PC-3 (cell line): ENCODE results near the gene ZFHX3. TPM values are rescaled to one million over a fixed set of nuclear protein-coding genes. Genes with fewer than 3 reads are reported as not detected.
A peak's percentile ranks its signal among the peaks of the same experiment; 100 is the strongest.

Experiments used
- ATAC-seq: fragments of 200-7000 bp; cut with Tn5 transposase; 2 replicates; pipeline ENCODE4 v1.9.1; 2020; ENCODE audit warnings: mild to moderate bottlenecking, moderate library complexity
- BruUV-seq: library from RNA; stranded (reverse); fragments of 400-500 nt; replicated peaks from 2 replicates; lab custom pipeline; 2021; lab: Mats Ljungman, UMichigan
- CTCF ChIA-PET: fragments of 300-600 bp; sonication (Branson Sonifier 250); formaldehyde crosslinking; loops from one replicate; lab custom pipeline; 2022; ENCODE audit warnings: antibody characterized with exemption; lab: Charles Lee
- POLR2A ChIA-PET: fragments of 300-600 bp; sonication (Branson Sonifier 250); formaldehyde crosslinking; loops from one replicate; lab custom pipeline; 2022; ENCODE audit warnings: antibody characterized with exemption; ENCODE audit not compliant: unreplicated experiment; lab: Charles Lee
- DNase-seq: peaks from one replicate; pipeline ENCODE4 v3.0.0-alpha.2; 2015
- H2AFZ ChIP-seq: fragments of 300-600 bp; sonication (generic); 2 replicates; pipeline ENCODE4 v1.6.0; 2016; ENCODE audit warnings: antibody characterized with exemption, low read length
- H3F3A ChIP-seq: fragments of 300-600 bp; sonication (generic); one replicate; pipeline ENCODE4 v1.6.0; 2017; ENCODE audit warnings: antibody characterized with exemption, low read length, control low read depth, mild to moderate bottlenecking; ENCODE audit not compliant: unreplicated experiment
- H3K27ac ChIP-seq: fragments of 300-600 bp; sonication (generic); 2 replicates; pipeline ENCODE4 v1.5.1; 2016; ENCODE audit warnings: mild to moderate bottlenecking, low read length
- H3K27me3 ChIP-seq: fragments of 300-600 bp; sonication (generic); 2 replicates; pipeline ENCODE4 v1.6.1; 2016; ENCODE audit warnings: low read length, mixed read lengths
- H3K36me3 ChIP-seq: fragments of 300-600 bp; sonication (generic); 2 replicates; pipeline ENCODE4 v1.6.1; 2016; ENCODE audit warnings: low read depth, mixed run types, low read length, mixed read lengths
- H3K4me1 ChIP-seq: fragments of 300-600 bp; sonication (generic); 2 replicates; pipeline ENCODE4 v1.5.1; 2016; ENCODE audit warnings: low read length; ENCODE audit not compliant: insufficient read depth
- H3K4me2 ChIP-seq: fragments of 300-600 bp; sonication (generic); 2 replicates; pipeline ENCODE4 v1.6.0; 2016; ENCODE audit warnings: low read length
- H3K4me3 ChIP-seq: fragments of 300-600 bp; sonication (generic); 2 replicates; pipeline ENCODE4 v1.5.1; 2016; ENCODE audit warnings: mild to moderate bottlenecking, low read length, mixed read lengths
- H3K79me2 ChIP-seq: fragments of 300-600 bp; sonication (generic); 2 replicates; pipeline ENCODE4 v1.6.1; 2017; ENCODE audit warnings: low read length, mixed read lengths
- H3K9ac ChIP-seq: fragments of 300-600 bp; sonication (generic); 2 replicates; pipeline ENCODE4 v1.6.0; 2016; ENCODE audit warnings: mild to moderate bottlenecking, low read length
- H3K9me2 ChIP-seq: fragments of 300-600 bp; sonication (generic); replicated peaks from 2 replicates; pipeline ENCODE4 v1.6.1; 2016; ENCODE audit warnings: mixed run types, low read length, mixed read lengths
- H3K9me3 ChIP-seq: fragments of 300-600 bp; sonication (generic); 2 replicates; pipeline ENCODE4 v1.6.1; 2016; ENCODE audit warnings: low read length, mixed read lengths
- H4K20me1 ChIP-seq: fragments of 300-600 bp; sonication (generic); 2 replicates; pipeline ENCODE4 v1.6.1; 2016; ENCODE audit warnings: low read length, mixed read lengths
- EZH2 ChIP-seq: fragments of 300-600 bp; sonication (generic); IDR thresholded peaks from one replicate; pipeline ENCODE4 v1.6.1; 2017; ENCODE audit warnings: antibody characterized with exemption, mild to moderate bottlenecking, low read length; ENCODE audit not compliant: unreplicated experiment
- EZH2phosphoT487 ChIP-seq: fragments of 300-600 bp; sonication (generic); IDR thresholded peaks from 2 replicates; pipeline ENCODE4 v1.6.1; 2018; ENCODE audit warnings: mild to moderate bottlenecking, antibody characterized with exemption, low read length, borderline replicate concordance
- intact Hi-C: fragments of 100-400 bp; cut with micrococcal nuclease; formaldehyde crosslinking; loops from 2 replicates; pipeline ENCODE4 v1.9.0; 2023
- total RNA-seq: library from RNA; depleted of rRNA; stranded (reverse); fragments of >200 nt; gene quantifications from 2 replicates; pipeline ENCODE4 v1.2.3, GENCODE V29; 2014
- TF ChIP-seq, protein P1 (sequence below): fragments of 300-600 bp; sonication (generic); conservative IDR thresholded peaks from 2 replicates; pipeline ENCODE4 v1.5.1; 2017; ENCODE audit warnings: antibody characterized with exemption, low read depth, mild to moderate bottlenecking, low read length

ZFHX3 gene
- total RNA-seq, 1 experiment from 2014 or later = 3.5 TPM

DNA sequence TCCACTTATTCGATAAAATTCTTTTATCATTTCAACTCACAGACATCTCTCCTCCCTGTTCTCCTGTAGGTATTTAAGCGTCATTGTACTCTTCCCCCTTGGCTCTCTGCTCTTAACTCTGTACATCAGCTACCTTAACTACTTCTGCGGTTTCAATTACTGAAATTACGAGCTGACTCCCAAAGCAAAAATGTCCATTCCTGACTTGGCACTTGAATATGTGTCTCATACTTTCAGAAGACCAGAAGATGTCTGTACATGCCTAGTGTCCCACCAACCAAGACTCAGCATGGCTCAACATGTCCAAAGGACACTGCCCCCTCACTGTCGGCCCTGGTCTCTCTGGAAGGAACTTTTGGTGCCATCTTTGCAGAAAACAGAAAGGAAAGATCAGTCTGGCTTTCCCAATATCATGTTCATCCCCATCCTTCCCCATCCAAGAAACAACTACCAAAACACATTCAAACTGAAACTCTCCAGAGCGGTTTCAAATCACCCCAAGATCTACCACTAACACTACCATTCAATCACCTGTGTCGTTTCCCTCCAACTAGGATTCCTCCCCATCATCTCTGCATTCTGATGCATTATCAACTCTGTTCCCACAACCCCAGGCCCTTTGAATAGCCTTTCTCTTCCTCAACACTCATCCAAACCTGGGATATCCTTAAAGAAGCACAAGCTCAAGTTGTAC lies 74.9 kb downstream of the ZFHX3 start:
- ChIA-PET CTCF (no interaction called here), POLR2A (no interaction called here)
- TF ChIP-seq EZH2 (no peak), EZH2phosphoT487 (no peak)
- TF ChIP-seq, protein P1, sequence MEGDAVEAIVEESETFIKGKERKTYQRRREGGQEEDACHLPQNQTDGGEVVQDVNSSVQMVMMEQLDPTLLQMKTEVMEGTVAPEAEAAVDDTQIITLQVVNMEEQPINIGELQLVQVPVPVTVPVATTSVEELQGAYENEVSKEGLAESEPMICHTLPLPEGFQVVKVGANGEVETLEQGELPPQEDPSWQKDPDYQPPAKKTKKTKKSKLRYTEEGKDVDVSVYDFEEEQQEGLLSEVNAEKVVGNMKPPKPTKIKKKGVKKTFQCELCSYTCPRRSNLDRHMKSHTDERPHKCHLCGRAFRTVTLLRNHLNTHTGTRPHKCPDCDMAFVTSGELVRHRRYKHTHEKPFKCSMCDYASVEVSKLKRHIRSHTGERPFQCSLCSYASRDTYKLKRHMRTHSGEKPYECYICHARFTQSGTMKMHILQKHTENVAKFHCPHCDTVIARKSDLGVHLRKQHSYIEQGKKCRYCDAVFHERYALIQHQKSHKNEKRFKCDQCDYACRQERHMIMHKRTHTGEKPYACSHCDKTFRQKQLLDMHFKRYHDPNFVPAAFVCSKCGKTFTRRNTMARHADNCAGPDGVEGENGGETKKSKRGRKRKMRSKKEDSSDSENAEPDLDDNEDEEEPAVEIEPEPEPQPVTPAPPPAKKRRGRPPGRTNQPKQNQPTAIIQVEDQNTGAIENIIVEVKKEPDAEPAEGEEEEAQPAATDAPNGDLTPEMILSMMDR = no peak
- Histone ChIP-seq H3K36me3 (no peaks in the 10 kb centered on the region), H3K9me2 (no peaks in the 10 kb centered on the region), H4K20me1 (no peaks in the 10 kb centered on the region), H3K27me3 (no peaks in the 10 kb centered on the region), H3K4me1 (no peaks in the 10 kb centered on the region), H3K27ac (no peak overlapping the region), H3K9ac (no peak overlapping the region), H3K79me2 (peaks cover 28% of the 10 kb centered on the region), H3F3A (no peaks in the 10 kb centered on the region), H3K4me2 (no peak overlapping the region), H3K9me3 (no peaks in the 10 kb centered on the region), H2AFZ (no peak overlapping the region), H3K4me3 (no peak overlapping the region)
- no TSS peak for BruUV-seq
- peak; percentile 26 for DNase-seq
- intact Hi-C loops = no loop called here
- no peak for ATAC-seq

DNA sequence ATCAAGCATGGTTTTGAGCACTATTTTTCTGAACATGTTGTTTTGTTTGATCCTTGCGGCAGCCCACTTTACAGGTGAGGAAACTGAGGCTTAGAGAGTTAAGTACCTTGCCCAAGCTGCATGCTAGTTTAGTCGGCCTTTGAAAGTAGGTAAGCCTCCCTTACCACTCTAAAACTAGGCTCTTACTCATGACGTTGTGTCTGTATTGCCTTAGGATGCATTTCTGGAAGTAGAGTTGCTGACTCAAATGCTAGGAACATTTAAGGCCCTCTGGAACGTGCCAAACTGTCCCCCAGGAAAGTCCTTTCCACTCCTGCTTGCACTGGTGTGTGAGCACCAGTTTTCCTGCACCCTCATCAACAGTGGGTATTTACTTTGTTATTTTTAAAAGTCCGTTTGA lies 76.6 kb downstream of the ZFHX3 start:
- POLR2A ChIA-PET = no interaction called here
- TF ChIP-seq EZH2phosphoT487 = no peak
- TF ChIP-seq, protein P1 = no peak
- no peak for TF ChIP-seq EZH2
- Histone ChIP-seq H3K27me3 (no peaks in the 10 kb centered on the region), H3K9ac (no peak overlapping the region), H3K27ac (no peak overlapping the region), H3K9me2 (no peaks in the 10 kb centered on the region), H2AFZ (no peak overlapping the region), H4K20me1 (no peaks in the 10 kb centered on the region), H3K4me3 (no peak overlapping the region), H3K4me2 (no peak overlapping the region), H3K79me2 (0 out of 2 replicates have a peak, but pooled peaks cover 23% of the 10 kb centered on the region), H3K36me3 (no peaks in the 10 kb centered on the region), H3F3A (no peaks in the 10 kb centered on the region), H3K9me3 (no peaks in the 10 kb centered on the region), H3K4me1 (no peaks in the 10 kb centered on the region)
- CTCF ChIA-PET = no interaction called here
- DNase-seq (no peak), ATAC-seq (no peak)
- intact Hi-C loops = no loop called here
- BruUV-seq = no TSS peak

DNA sequence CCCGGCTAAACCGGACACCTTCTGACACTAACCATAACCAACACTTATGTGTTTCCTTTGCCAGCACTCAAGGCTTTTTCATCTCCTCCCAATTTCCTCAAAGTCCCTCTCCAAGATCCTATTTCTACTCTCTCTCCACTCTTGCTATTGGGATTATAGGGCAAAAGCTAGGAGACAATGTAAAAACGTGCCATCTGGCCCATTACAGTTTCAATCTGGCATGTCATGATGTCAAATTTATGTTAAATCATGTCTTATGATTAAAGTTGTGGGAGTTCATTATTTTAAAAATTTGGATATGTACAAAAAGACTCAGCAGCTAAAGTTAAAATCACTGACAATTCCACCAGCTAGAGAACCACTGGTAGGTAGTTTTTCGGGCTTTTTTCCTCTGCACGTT lies 77.3 kb downstream of the ZFHX3 start:
- H3K27me3 ChIP-seq = no peaks in the 10 kb centered on the region
- intact Hi-C loops = no loop called here
- ATAC-seq (no peak), DNase-seq (no peak)
- ChIA-PET POLR2A (no interaction called here), CTCF (no interaction called here)
- H3F3A ChIP-seq = no peaks in the 10 kb centered on the region
- no peak overlapping the region for H3K4me2 ChIP-seq
- no peak overlapping the region for H3K27ac ChIP-seq
- 0 out of 2 replicates have a peak, but pooled peaks cover 21% of the 10 kb centered on the region for H3K79me2 ChIP-seq
- no peaks in the 10 kb centered on the region for H4K20me1 ChIP-seq
- no peak overlapping the region for H2AFZ ChIP-seq
- H3K4me3 ChIP-seq = no peak overlapping the region
- H3K9ac ChIP-seq = no peak overlapping the region
- no TSS peak for BruUV-seq
- H3K4me1 ChIP-seq = no peaks in the 10 kb centered on the region
- H3K36me3 ChIP-seq = no peaks in the 10 kb centered on the region
- no peaks in the 10 kb centered on the region for H3K9me2 ChIP-seq
- H3K9me3 ChIP-seq = no peaks in the 10 kb centered on the region
- TF ChIP-seq, protein P1 = no peak
- TF ChIP-seq EZH2phosphoT487 (no peak), EZH2 (no peak)
